A673 (cell line): Measurements from ENCODE around the gene CYLD.

Experiments used
- CTCF ChIP-seq: fragments of 300-800, 200-600 bp; sonication (generic); conservative IDR thresholded peaks from 2 replicates; pipeline ENCODE4 v1.5.1; 2017; ENCODE audit warnings: low read depth, mild to moderate bottlenecking, antibody characterized with exemption, low read length, moderate library complexity, mixed read lengths
- EZH2 ChIP-seq: fragments of 200-600 bp; sonication (generic); IDR thresholded peaks from 2 replicates; pipeline ENCODE4 v1.6.1; 2017; ENCODE audit warnings: borderline replicate concordance, low read depth, mild to moderate bottlenecking, mixed read lengths, antibody characterized with exemption, low read length; ENCODE audit not compliant: poor library complexity, severe bottlenecking

- TF ChIP-seq EZH2, result no peak
- no peak for TF ChIP-seq CTCF
Measured at GRCh38 chr16:50836121-50836621, 94.3 kb downstream of the CYLD start.
